CD4-positive, alpha-beta T cell (primary cell): ENCODE data around the gene E2F2. TPM values are rescaled to one million over a fixed set of nuclear protein-coding genes. Genes with fewer than 3 reads are reported as not detected.
A peak's percentile ranks its signal among the peaks of the same experiment; 100 is the strongest.

ENCODE experiments used
- ATAC-seq: fragments of 200-7000 bp; cut with Tn5 transposase; one replicate; pipeline ENCODE4 v1.10.0; 2022; ENCODE audit warnings: mild to moderate bottlenecking; ENCODE audit not compliant: poor library complexity
- CTCF ChIA-PET: fragments of 350-600 bp; sonication (Branson Sonifier 250); formaldehyde crosslinking; loops from one replicate; lab custom pipeline; 2021; ENCODE audit warnings: antibody characterized with exemption, inconsistent platforms; lab: Charles Lee
- POLR2A ChIA-PET: fragments of 350-600 bp; sonication (Branson Sonifier 250); formaldehyde crosslinking; loops from one replicate; lab custom pipeline; 2021; ENCODE audit warnings: antibody characterized with exemption, inconsistent platforms; lab: Charles Lee
- DNase-seq, 14 experiments: peaks; one replicate each; pipeline ENCODE4 v3.0.0-alpha.2; 2013 to 2020; ENCODE audit warnings: mixed read lengths in 2 of 14
- H3K27ac ChIP-seq, 2 donors: one replicate each; pipeline versions ENCODE4 v1.5.1 to v1.7.0; 2013; ENCODE audit warnings: low read length in 2 of 2, low read depth in 1 of 2, mild to moderate bottlenecking in 1 of 2
- H3K27me3 ChIP-seq, 2 experiments: 1 replicate in 1 of 2; 2 replicates in 1 of 2; pipeline versions ENCODE4 v1.6.1 to v1.7.0; 2013; ENCODE audit warnings: low read length in 2 of 2, control low read depth in 1 of 2, mild to moderate bottlenecking in 1 of 2, moderate library complexity in 1 of 2; ENCODE audit not compliant: insufficient read depth in 2 of 2, control insufficient read depth in 1 of 2
- H3K36me3 ChIP-seq: one replicate; pipeline ENCODE4 v1.6.1; 2013; ENCODE audit warnings: low read length, control low read depth; ENCODE audit not compliant: insufficient read depth
- H3K4me1 ChIP-seq: one replicate; pipeline ENCODE4 v1.6.1; 2013; ENCODE audit warnings: low read length, control low read depth; ENCODE audit not compliant: insufficient read depth
- H3K4me3 ChIP-seq: one replicate; pipeline ENCODE4 v1.5.1; 2013; ENCODE audit warnings: mild to moderate bottlenecking, low read length, moderate library complexity
- H3K9me3 ChIP-seq, 2 experiments: 1 replicate in 1 of 2; 2 replicates in 1 of 2; pipeline versions ENCODE4 v1.6.1 to v1.7.0; 2013; ENCODE audit warnings: low read length in 2 of 2, mild to moderate bottlenecking in 2 of 2, control low read depth in 1 of 2, moderate library complexity in 1 of 2; ENCODE audit not compliant: control insufficient read depth in 1 of 2, insufficient read depth in 1 of 2
- H3K27ac Mint-ChIP-seq: one replicate; pipeline ENCODE4 v1.8.0; 2020; ENCODE audit warnings: mixed read lengths
- H3K27me3 Mint-ChIP-seq: one replicate; pipeline ENCODE4 v1.8.0; 2021; ENCODE audit warnings: mixed read lengths
- H3K36me3 Mint-ChIP-seq: one replicate; pipeline ENCODE4 v1.8.0; 2021; ENCODE audit warnings: low read depth, mixed read lengths
- H3K4me1 Mint-ChIP-seq: one replicate; pipeline ENCODE4 v1.8.0; 2021; ENCODE audit warnings: low read depth, mixed read lengths
- H3K4me3 Mint-ChIP-seq: one replicate; pipeline ENCODE4 v1.8.0; 2020; ENCODE audit warnings: mild to moderate bottlenecking, mixed read lengths
- H3K9me3 Mint-ChIP-seq: one replicate; pipeline ENCODE4 v1.8.0; 2020; ENCODE audit warnings: mixed read lengths
- intact Hi-C, 2 experiments: fragments of 100-400 bp; cut with DNase I in 1 of 2; cut with micrococcal nuclease in 1 of 2; formaldehyde crosslinking; loops; one replicate each; pipeline versions ENCODE4 v1.15.1 to v1.9.0; 2023 to 2025; cut with DNase I, micrococcal nuclease
- total RNA-seq, 174 experiments: library from RNA in 2 of 174; stranded (reverse) in 2 of 174; gene quantifications; one replicate each; pipeline ENCODE4 v1.2.3 and lab custom pipeline; 2021 to 2026
- TF ChIP-seq, protein P1 (sequence below): fragments of 200-600 bp; IDR thresholded peaks from one replicate; pipeline ENCODE4 v1.8.0; 2022; ENCODE audit warnings: antibody characterized with exemption, mild to moderate bottlenecking

The E2F2 gene
- total RNA-seq, 2 experiments from 2014 or later = 0.50 to 0.69 TPM

GRCh38 chr1:23559136-23559984 lies 28.3 kb upstream of the E2F2 start, which contains the start of gene ID3:
TSS of gene ID3 (minus strand) at chr1:23559501. CDS start at chr1:23559426, 75 bp downstream.
- no peaks in the 10 kb centered on the region for H3K27me3 ChIP-seq

GRCh38 chr1:23558872-23559135 lies 27.8 kb upstream of the E2F2 start:
- H3K27ac ChIP-seq = peak overlapping the region; percentile 42 to 86
- Mint-ChIP-seq H3K9me3 (no peaks in the 10 kb centered on the region), H3K27me3 (no peaks in the 10 kb centered on the region), H3K36me3 (peaks cover 26% of the 10 kb centered on the region), H3K27ac (peak overlapping the region; percentile 96), H3K4me1 (peaks cover 84% of the 10 kb centered on the region), H3K4me3 (peak overlapping the region; percentile 90)
- peak overlapping the region; percentile 87 for H3K4me3 ChIP-seq
- intact Hi-C loops = loop anchor here (2.0 to 10.0 kb wide), 2 partner anchors 68 to 416 kb away; no protein-coding TSS in a partner anchor
- ATAC-seq (no peak), DNase-seq (peak in 3 of 14 experiments; percentile 7 to 43 (median 36))
- H3K27me3 ChIP-seq = no peaks in the 10 kb centered on the region
- H3K36me3 ChIP-seq = no peaks in the 10 kb centered on the region
- TF ChIP-seq, protein P1, sequence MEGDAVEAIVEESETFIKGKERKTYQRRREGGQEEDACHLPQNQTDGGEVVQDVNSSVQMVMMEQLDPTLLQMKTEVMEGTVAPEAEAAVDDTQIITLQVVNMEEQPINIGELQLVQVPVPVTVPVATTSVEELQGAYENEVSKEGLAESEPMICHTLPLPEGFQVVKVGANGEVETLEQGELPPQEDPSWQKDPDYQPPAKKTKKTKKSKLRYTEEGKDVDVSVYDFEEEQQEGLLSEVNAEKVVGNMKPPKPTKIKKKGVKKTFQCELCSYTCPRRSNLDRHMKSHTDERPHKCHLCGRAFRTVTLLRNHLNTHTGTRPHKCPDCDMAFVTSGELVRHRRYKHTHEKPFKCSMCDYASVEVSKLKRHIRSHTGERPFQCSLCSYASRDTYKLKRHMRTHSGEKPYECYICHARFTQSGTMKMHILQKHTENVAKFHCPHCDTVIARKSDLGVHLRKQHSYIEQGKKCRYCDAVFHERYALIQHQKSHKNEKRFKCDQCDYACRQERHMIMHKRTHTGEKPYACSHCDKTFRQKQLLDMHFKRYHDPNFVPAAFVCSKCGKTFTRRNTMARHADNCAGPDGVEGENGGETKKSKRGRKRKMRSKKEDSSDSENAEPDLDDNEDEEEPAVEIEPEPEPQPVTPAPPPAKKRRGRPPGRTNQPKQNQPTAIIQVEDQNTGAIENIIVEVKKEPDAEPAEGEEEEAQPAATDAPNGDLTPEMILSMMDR = no peak
- ChIA-PET POLR2A (interaction anchor here (0.6 to 9.6 kb wide), 18 partner anchors 9 to 415 kb away, joined by 3 to 314 read pairs (median 7); partner anchors contain the start of genes HNRNPR and RPL11), CTCF (interaction anchor here (0.7 to 8.9 kb wide), 6 partner anchors 19 to 78 kb away, joined by 3 to 81 read pairs (median 4); no protein-coding TSS in a partner anchor)
- no peaks in the 10 kb centered on the region for H3K9me3 ChIP-seq
- H3K4me1 ChIP-seq = peaks cover 76% of the 10 kb centered on the region

More at GRCh38 chr1:23559136-23559984, 28.3 kb upstream of the E2F2 start, which contains the start of gene ID3:
- Histone ChIP-seq H3K4me3 (peak within 1 kb of the TSS; percentile 87), H3K4me1 (peaks cover 71% of the 10 kb centered on the region), H3K9me3 (no peaks in the 10 kb centered on the region), H3K36me3 (no peaks in the 10 kb centered on the region), H3K27ac (peak within 1 kb of the TSS; percentile 61 to 86)
- Mint-ChIP-seq H3K9me3 (no peaks in the 10 kb centered on the region), H3K27ac (peak within 1 kb of the TSS; percentile 96), H3K36me3 (peaks cover 26% of the 10 kb centered on the region), H3K4me1 (peaks cover 79% of the 10 kb centered on the region), H3K27me3 (no peaks in the 10 kb centered on the region), H3K4me3 (peak within 1 kb of the TSS; percentile 90)
- TF ChIP-seq, protein P1 = no peak
- POLR2A ChIA-PET = interaction anchor here (0.6 to 9.6 kb wide), 18 partner anchors 8 to 414 kb away, joined by 3 to 314 read pairs (median 7); partner anchors contain the start of genes HNRNPR and RPL11
- CTCF ChIA-PET = interaction anchor here (0.7 to 8.9 kb wide), 8 partner anchors 20 to 78 kb away, joined by 3 to 81 read pairs (median 3); no protein-coding TSS in a partner anchor
- intact Hi-C loops = loop anchor here (2.0 to 10.0 kb wide), 2 partner anchors 67 to 415 kb away; no protein-coding TSS in a partner anchor
- ATAC-seq (peak; percentile 50), DNase-seq (peak; percentile 81 to 96 (median 92))

DNA sequence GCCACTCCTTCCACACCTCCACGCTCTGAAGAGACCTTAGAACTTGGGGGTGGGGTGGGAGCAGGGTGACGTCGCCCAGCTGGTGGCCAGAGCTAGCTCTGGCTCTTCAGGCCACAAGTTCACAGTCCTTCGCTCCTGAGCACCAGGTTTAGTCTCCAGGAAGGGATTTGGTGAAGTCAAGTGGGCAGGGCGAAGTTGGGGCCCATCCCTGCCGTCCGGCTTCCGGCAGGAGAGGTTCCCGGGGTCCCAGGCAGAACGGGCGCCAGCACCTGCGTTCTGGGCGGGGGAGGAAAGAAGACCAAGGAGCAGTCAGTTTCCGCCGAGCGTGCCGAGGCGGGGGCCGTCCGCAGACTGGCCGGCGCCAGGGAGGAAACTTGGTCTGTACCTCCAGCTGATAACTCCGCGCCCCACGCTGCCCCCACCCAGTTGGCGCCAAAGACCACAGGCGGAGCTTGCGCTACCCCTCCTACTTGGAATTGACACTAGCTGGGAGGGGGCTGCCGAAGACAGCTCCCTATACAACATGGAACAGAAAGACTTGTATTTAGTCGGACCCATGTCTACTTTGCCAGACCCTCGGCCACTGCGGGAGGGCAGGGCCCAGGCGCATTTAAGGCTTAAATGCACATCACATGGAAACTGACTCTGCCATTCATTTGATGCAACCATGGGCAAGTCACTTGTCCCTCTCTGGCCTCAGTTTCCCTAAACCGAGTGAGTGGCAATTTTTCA lies 27.3 kb upstream of the E2F2 start:
- ChIA-PET POLR2A (interaction anchor here (0.8 to 9.6 kb wide), 16 partner anchors 9 to 214 kb away, joined by 3 to 314 read pairs (median 10); partner anchors contain the start of genes HNRNPR and RPL11), CTCF (interaction anchor here (0.7 to 8.9 kb wide), 7 partner anchors 14 to 79 kb away, joined by 3 to 81 read pairs (median 3); no protein-coding TSS in a partner anchor)
- Mint-ChIP-seq H3K9me3 (no peaks in the 10 kb centered on the region), H3K36me3 (peaks cover 26% of the 10 kb centered on the region), H3K4me1 (peaks cover 85% of the 10 kb centered on the region), H3K27ac (peak overlapping the region; percentile 96), H3K4me3 (peak overlapping the region; percentile 90), H3K27me3 (no peaks in the 10 kb centered on the region)
- Histone ChIP-seq H3K36me3 (no peaks in the 10 kb centered on the region), H3K4me3 (peak overlapping the region; percentile 87), H3K27ac (peak overlapping the region; percentile 42 to 86), H3K4me1 (peaks cover 81% of the 10 kb centered on the region), H3K27me3 (no peaks in the 10 kb centered on the region), H3K9me3 (no peaks in the 10 kb centered on the region)
- TF ChIP-seq, protein P1 = no peak
- intact Hi-C loops = loop anchor here (2.0 to 10.0 kb wide), 2 partner anchors 68 to 416 kb away; no protein-coding TSS in a partner anchor
- no peak for ATAC-seq
- DNase-seq = peak in 8 of 14 experiments; percentile 10 to 55 (median 44)
